PC-3 (cell line): ENCODE results near the gene TINAGL1.

Experiments used
- EZH2 ChIP-seq: fragments of 300-600 bp; sonication (generic); IDR thresholded peaks from one replicate; pipeline ENCODE4 v1.6.1; 2017; ENCODE audit warnings: antibody characterized with exemption, mild to moderate bottlenecking, low read length; ENCODE audit not compliant: unreplicated experiment
- EZH2phosphoT487 ChIP-seq: fragments of 300-600 bp; sonication (generic); IDR thresholded peaks from 2 replicates; pipeline ENCODE4 v1.6.1; 2018; ENCODE audit warnings: mild to moderate bottlenecking, antibody characterized with exemption, low read length, borderline replicate concordance
- TF ChIP-seq, protein P1 (sequence below): fragments of 300-600 bp; sonication (generic); conservative IDR thresholded peaks from 2 replicates; pipeline ENCODE4 v1.5.1; 2017; ENCODE audit warnings: antibody characterized with exemption, low read depth, mild to moderate bottlenecking, low read length

GRCh38 chr1:31609514-31610118 lies 33.3 kb downstream of the TINAGL1 start:
- TF ChIP-seq, protein P1, sequence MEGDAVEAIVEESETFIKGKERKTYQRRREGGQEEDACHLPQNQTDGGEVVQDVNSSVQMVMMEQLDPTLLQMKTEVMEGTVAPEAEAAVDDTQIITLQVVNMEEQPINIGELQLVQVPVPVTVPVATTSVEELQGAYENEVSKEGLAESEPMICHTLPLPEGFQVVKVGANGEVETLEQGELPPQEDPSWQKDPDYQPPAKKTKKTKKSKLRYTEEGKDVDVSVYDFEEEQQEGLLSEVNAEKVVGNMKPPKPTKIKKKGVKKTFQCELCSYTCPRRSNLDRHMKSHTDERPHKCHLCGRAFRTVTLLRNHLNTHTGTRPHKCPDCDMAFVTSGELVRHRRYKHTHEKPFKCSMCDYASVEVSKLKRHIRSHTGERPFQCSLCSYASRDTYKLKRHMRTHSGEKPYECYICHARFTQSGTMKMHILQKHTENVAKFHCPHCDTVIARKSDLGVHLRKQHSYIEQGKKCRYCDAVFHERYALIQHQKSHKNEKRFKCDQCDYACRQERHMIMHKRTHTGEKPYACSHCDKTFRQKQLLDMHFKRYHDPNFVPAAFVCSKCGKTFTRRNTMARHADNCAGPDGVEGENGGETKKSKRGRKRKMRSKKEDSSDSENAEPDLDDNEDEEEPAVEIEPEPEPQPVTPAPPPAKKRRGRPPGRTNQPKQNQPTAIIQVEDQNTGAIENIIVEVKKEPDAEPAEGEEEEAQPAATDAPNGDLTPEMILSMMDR, result no peak
- TF ChIP-seq EZH2, result no peak
- TF ChIP-seq EZH2phosphoT487, result no peak
